GM19351 (cell line): ENCODE results near the gene ADAMTS7.
"Not testable (repeated sequence)": the region's sequence is repeated elsewhere in the genome, so short reads cannot be mapped to it uniquely, and the experiment has no call there.

ENCODE experiments used
- ATAC-seq: cut with Tn5 transposase; IDR thresholded peaks from one replicate; pipeline ENCODE4 v1.9.1; 2021; ENCODE audit warnings: mild to moderate bottlenecking, moderate library complexity; ENCODE audit not compliant: unreplicated experiment

The ADAMTS7 gene

GRCh38 chr15:78767331-78767951 is 43.8 kb downstream of the ADAMTS7 start:
- ATAC-seq = no peak

DNA sequence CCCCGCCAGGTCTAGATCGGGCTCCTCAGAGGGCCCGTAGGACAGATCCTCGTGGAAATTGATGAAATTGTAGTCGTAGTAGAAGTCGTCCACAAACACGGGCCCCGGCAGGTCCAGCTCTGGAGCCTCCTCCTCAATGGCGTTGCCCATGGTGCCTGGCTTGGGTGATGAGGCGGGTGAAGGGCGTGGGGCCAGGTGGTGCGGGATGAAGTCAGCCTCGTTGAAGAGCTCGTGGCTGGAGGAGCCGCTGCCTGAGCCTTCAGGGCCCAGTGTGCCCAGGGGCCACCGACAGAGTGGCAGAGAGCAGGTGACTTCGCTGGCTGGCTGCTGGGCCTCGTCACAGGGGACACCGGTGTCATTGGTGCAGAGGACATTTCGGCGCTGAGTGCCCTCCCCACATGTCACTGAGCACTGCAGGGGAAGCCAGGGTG is 44.6 kb downstream of the ADAMTS7 start:
- ATAC-seq = not testable (repeated sequence)

DNA sequence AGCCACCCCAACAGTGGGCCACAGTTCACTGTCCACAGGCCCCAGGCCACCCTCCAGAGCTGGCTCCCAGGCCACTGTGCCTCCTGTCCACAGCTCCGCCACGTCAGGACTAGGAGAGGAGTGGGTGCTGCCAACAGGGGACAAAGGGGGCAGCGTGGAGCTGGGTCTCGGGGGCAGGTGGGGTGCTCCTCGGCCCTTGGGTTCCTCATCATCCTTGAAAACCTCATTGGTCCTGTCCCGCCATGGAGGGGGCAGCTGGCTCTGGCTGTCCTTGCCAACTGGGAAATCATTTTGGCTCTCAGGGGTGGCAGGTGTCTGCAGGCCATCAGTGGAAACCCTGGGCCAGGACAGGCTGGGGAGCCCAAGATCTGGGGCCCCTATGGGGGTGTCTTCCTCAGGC is 45.2 kb downstream of the ADAMTS7 start:
- no peak for ATAC-seq

GRCh38 chr15:78765154-78765860 is 46.0 kb downstream of the ADAMTS7 start:
- ATAC-seq = not testable (repeated sequence)

DNA sequence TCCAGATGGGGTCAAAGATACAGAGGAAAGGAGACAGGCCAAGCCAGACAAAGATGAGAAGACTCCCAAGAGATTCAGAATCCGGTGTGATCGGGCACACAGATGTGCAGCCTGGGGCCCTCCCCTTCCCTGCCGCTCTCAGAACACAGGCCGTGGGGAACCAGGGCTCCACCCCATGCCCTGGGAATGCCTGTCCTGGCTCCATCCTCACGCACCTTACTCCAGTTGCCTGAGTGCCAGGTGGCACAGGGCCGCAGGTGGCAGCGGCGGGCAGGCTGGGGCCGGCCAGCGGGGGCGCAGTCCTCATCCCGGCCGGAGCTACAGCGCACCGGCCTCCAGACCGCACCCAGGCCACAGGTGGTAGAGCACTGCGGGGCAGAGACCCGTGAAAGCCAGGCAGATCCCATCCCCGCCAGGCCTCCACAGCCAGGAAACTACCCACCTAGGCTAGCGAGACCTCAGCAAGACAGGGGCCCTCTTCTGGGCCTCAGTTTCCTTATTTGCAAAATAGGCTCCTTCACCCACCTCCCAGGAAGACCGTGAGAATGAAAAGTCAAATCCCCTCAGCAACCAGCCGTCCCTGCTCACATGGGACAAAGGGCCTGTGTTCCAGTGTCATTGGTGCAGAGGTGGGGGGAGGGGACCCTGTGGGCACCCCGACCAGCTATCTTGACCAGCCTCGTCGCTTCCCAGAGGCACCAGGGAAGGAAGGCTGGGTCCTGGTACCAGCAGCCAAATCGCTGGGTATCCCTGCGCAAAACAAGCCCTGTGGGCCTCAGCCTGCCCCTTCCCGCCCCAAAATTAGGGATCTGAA is 46.7 kb downstream of the ADAMTS7 start:
- ATAC-seq = not testable (repeated sequence)

GRCh38 chr15:78763796-78764241 is 47.4 kb downstream of the ADAMTS7 start:
- ATAC-seq = no peak

GRCh38 chr15:78762985-78763795 is 48.1 kb downstream of the ADAMTS7 start:
- no peak for ATAC-seq

- ATAC-seq = not testable (repeated sequence)
Measured at GRCh38 chr15:78762386-78762961, 48.8 kb downstream of the ADAMTS7 start.

DNA sequence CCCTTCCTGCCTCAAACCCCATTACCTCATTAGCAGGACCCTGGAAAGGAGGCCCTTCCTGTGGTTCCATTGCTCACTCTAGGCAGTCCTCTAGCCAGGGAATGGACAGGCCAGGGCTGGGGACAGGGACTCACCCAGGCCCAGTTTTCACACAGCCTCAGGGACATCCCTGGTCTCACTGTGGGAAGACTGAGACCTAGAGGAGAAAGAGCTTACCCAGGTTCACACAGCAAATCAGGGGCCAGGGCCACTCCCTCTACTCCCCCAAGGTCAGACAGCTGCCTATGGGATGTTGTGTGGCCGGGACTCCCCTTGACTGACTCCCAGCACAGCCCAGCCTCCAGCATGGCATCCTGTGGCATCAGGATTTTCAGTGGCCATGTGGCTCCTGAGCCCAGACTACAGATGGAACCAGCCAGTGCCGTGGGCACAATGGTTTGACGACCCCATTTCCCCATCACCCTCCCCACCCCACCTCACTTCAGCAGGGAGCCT is 49.3 kb downstream of the ADAMTS7 start:
- no peak for ATAC-seq

DNA sequence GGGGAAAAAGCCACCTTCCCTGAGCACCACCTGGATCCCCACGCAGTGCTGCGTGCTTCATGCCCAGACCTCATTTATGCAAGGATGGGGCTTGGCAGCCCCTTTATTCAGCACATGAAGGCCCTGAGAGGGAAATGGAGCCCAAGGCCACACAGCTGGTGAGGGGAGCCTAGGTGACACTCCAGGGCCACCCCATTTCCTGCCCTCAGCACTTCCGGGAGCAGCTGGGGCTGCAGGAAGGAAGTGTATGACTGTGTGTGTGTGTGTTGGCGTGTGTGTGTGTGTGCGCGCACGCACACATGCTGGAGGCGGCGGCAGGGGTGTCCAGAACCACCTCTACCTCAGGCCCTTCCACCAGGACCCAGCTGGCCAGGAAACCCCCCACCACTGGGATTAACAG is 49.8 kb downstream of the ADAMTS7 start:
- peak; percentile 46 for ATAC-seq

GRCh38 chr15:78761020-78761419 is 50.2 kb downstream of the ADAMTS7 start:
- ATAC-seq = no peak

GRCh38 chr15:78760091-78760882 is 51.0 kb downstream of the ADAMTS7 start:
- not testable (repeated sequence) for ATAC-seq

DNA sequence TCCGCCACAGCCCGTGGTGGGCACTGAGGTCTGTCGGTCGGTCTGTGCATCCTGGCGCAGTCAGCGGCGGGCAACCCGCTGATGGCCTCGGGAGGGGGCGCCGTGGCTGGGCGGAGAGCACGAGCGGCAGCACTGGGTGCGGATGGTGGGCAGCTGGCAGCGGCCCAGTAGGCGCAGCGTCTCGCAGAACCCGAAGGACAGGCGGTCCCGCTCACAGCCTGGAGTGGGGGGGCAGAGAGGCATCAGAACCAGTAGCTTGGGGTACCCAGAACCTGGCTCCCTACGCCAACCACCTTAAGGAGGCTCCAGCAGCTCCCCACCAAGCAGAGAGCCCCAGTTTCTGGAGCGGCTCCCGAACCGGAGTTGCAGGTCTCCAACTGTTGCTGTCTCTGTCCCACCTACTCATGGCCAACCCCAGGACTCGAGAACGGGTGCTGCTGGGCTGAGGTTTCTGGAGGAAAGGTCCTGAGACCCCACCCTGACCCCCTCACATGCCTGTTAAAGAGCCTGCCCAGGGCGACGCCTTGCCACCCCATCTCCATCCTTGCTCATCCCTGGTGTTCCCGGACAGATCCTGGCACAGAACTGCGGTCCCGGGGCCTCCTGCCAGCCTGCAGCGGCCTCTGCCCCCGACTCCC is 51.8 kb downstream of the ADAMTS7 start:
- not testable (repeated sequence) for ATAC-seq

DNA sequence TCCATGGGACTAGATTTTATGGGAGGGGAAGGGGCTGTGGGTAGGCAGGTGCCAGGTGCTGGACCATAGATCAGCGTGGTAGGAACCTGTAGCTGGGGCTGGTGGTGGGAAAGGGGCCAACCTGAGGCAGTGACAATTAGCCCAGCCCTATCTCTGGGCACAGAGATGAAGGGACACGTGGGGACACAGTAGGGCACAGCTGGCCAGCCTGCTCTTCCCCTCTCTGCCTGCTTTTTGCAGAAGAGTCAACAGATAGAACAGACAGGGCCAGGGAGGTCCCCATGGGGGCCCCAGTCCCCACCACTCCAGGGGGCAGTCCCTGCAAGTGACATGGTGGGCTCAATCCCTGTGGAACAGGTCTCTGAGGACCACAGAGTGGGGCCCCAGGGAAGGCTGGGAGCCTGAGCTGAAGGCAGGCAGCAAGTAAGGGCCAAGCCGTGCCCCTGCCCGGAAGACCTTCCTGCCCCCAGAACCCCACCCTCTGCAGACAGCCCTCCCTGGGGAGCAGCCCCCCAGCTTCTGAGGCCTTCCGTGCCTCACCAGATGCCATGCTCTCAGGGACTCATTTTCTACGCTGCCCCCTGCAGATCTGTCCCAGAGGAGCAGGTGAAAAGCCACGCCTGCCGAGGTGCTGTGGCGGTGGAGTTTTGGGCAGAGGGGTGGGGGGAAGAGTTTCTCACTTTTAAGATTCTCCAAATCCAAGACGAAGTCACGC is 52.6 kb downstream of the ADAMTS7 start:
- not testable (repeated sequence) for ATAC-seq

DNA sequence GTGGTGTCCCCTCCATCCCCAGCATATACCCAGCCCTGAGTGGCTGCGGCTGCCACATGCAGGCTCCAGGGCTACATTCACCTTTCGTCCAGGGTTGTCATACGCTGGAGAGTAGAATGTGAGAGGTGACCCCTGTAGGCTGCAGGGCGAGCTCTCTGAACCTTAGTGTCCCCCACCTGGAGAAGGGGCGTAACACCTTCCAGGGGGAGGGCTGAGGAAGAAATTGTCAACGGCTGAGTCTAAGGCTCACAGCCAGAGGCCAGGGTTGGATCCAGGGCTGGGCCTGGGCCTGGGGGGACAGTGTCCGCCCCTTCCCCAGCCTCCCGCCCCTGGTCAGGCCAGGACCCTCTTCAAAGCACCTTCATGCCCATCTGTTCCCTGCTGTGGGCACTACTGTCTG is 53.2 kb downstream of the ADAMTS7 start:
- ATAC-seq = not testable (repeated sequence)

DNA sequence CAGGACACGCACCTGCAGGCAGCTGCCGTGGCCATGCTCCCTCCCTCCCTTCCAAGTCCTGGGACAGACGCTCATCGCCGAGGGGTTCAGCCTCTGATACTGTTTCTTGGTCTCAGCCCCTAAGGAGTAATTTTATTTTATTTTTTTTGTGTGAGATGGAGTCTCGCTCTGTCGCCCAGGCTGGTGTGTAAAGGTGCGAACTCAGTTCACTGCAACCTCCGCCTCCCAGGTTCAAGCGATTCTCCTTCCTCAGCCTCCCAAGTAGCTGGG is 53.7 kb downstream of the ADAMTS7 start:
- ATAC-seq = no peak

DNA sequence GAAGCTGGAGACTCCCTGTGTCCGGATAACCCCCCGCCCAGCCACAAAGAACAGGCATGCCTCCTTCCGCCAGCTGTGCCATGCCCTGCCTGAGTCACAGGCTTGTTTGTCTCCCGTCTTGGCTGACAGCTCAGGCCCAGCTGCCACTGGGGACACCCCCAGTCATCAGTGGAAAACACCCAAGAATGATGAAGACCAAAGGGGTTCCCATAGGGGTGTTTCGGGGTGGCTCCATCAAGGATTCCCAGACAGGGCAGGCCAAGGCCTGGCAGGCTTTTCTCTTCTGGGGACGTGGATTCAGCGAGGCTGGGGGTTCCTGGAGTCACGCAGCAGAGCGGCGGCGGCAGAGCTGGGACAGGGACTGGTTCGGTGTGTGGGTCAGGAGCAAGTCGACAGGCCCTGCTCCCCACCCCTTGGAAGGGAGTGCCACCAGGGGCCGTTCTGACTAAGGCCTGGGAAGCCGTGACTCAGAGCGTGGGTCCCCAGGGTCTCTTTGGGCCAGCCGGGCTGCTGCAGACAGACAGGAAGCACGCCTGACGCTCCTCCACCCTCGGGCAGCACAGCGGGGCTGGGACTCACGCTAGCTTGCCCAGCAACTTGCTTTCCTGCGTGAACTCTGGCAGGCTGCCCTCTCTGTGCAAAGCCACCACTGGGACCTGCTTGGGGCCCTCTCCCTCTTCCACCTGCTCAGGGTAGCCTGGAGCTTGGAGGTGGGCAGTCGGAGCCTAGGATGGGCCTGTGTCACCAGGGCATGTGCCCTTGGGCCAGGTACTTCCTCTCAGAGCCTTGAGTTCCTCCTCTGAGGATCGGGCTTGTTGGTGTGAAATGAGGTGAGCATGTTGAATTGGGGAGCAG is 54.3 kb downstream of the ADAMTS7 start:
- ATAC-seq = peak; percentile 55
